Panc1 (cell line): ENCODE measurements around the gene NECTIN1.
A peak's percentile ranks its signal among the peaks of the same experiment; 100 is the strongest.

Source experiments
- CTCF ChIP-seq: fragments of 450-650 bp; IDR thresholded peaks from 2 replicates; pipeline ENCODE4 v1.5.1; 2017; ENCODE audit warnings: mild to moderate bottlenecking
- POLR2AphosphoS5 ChIP-seq: IDR thresholded peaks from 2 replicates; pipeline ENCODE4 v1.6.1; 2012; ENCODE audit warnings: mild to moderate bottlenecking, low read depth, low read length, moderate library complexity
- REST ChIP-seq, 2 experiments: IDR thresholded peaks; 2 replicates each; pipeline ENCODE4 v1.6.1; 2011 to 2012; ENCODE audit warnings: low read depth in 2 of 2, control low read depth in 1 of 2, low read length in 1 of 2, mild to moderate bottlenecking in 1 of 2, moderate library complexity in 1 of 2; ENCODE audit not compliant: insufficient read depth in 1 of 2
- SIN3A ChIP-seq: IDR thresholded peaks from 2 replicates; pipeline ENCODE4 v1.6.1; 2012; ENCODE audit warnings: low read depth, mild to moderate bottlenecking, low read length, moderate library complexity, borderline replicate concordance; ENCODE audit not compliant: insufficient read depth
- TCF7L2 ChIP-seq: IDR thresholded peaks from 2 replicates; pipeline ENCODE4 v1.6.1; 2011; ENCODE audit warnings: mild to moderate bottlenecking, low read depth, low read length, inconsistent platforms

- TF ChIP-seq CTCF (no peak), POLR2AphosphoS5 (no peak), TCF7L2 (no peak), SIN3A (no peak), REST (IDR thresholded peaks at IDR 0.05; ENCODE audit: insufficient read depth in 1 of 2, low read depth in 2 of 2, low read length in 1 of 2) (peak; percentile 91 to 94)
Observed at GRCh38 chr11:119774172-119774763, 45.3 kb upstream of the NECTIN1 start.
